SK-N-SH (cell line): ENCODE measurements around the gene AGAP1.

Source experiments
- CHD2 ChIP-seq: fragments of 150-350 bp; IDR thresholded peaks from 2 replicates; pipeline ENCODE4 v1.6.1; 2018; ENCODE audit warnings: low read length; ENCODE audit not compliant: partially characterized antibody
- EP300 ChIP-seq, 2 experiments: IDR thresholded peaks; 2 replicates each; pipeline versions ENCODE4 v1.4.0 to v1.6.1; 2012; ENCODE audit warnings: borderline replicate concordance in 1 of 2, low read depth in 1 of 2, low read length in 1 of 2
- FOXJ3 ChIP-seq: sonication (generic); formaldehyde crosslinking; IDR thresholded peaks from 2 replicates; pipeline ENCODE4 v1.5.1; 2020; ENCODE audit warnings: mild to moderate bottlenecking, missing genetic modification reagents
- JUND ChIP-seq: IDR thresholded peaks from 2 replicates; pipeline ENCODE4 v1.4.0; 2012
- NFIC ChIP-seq: IDR thresholded peaks from 2 replicates; pipeline ENCODE4 v1.4.0; 2012; ENCODE audit warnings: borderline replicate concordance
- POLR2AphosphoS5 ChIP-seq: IDR thresholded peaks from 2 replicates; pipeline ENCODE4 v1.6.1; 2012; ENCODE audit warnings: low read depth, low read length
- RCOR1 ChIP-seq: fragments of 150-350 bp; IDR thresholded peaks from 2 replicates; pipeline ENCODE4 v1.6.1; 2017; ENCODE audit warnings: antibody characterized with exemption, low read length
- TCF12 ChIP-seq: IDR thresholded peaks from 2 replicates; pipeline ENCODE4 v1.4.0; 2012
- TF ChIP-seq, protein P1 (sequence below): IDR thresholded peaks from 2 replicates; pipeline ENCODE4; 2012
- TF ChIP-seq, protein P2 (sequence below): fragments of 200-600 bp; sonication (generic); IDR thresholded peaks from 2 replicates; pipeline ENCODE4 v1.6.1; 2017; ENCODE audit warnings: antibody characterized with exemption, mild to moderate bottlenecking, moderate library complexity

DNA sequence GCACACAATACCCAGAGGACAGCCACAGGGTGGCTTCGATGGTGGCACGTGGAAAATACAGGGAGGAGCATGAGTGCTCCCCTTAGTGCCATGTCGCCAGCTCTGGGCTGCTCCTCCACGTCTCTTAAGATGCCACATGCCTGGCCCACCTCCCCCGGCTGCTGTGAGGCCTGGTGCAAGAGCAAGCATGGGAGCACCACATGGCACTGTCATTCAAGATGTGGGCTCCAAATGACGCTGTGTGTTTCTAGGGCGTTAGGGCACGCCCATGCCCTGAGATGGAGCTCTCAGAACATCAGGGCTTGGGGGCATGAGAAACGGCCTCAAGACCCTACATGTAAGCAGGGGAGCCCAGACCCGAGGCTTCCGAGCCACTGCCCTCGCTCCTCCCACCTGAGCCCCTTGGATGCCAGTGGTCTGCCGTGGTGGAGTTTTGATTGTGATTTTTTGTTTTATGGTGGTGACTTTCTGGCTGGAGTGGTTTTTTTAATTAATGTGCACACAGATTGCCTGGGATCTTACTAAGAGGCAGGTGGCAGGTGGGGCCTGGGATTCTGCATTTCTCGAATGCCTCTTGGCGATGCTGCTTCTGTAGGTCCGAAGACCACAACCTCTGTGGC, 435.0 kb downstream of the AGAP1 start:
- TF ChIP-seq EP300 (IDR thresholded peaks at IDR 0.05; ENCODE audit: borderline replicate concordance in 1 of 2, low read depth in 1 of 2, low read length in 1 of 2) = no peak
- TF ChIP-seq TCF12 = no peak
- no peak for TF ChIP-seq CHD2
- TF ChIP-seq, protein P1, sequence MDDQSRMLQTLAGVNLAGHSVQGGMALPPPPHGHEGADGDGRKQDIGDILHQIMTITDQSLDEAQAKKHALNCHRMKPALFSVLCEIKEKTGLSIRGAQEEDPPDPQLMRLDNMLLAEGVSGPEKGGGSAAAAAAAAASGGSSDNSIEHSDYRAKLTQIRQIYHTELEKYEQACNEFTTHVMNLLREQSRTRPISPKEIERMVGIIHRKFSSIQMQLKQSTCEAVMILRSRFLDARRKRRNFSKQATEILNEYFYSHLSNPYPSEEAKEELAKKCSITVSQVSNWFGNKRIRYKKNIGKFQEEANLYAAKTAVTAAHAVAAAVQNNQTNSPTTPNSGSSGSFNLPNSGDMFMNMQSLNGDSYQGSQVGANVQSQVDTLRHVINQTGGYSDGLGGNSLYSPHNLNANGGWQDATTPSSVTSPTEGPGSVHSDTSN = no peak
- TF ChIP-seq, protein P2, sequence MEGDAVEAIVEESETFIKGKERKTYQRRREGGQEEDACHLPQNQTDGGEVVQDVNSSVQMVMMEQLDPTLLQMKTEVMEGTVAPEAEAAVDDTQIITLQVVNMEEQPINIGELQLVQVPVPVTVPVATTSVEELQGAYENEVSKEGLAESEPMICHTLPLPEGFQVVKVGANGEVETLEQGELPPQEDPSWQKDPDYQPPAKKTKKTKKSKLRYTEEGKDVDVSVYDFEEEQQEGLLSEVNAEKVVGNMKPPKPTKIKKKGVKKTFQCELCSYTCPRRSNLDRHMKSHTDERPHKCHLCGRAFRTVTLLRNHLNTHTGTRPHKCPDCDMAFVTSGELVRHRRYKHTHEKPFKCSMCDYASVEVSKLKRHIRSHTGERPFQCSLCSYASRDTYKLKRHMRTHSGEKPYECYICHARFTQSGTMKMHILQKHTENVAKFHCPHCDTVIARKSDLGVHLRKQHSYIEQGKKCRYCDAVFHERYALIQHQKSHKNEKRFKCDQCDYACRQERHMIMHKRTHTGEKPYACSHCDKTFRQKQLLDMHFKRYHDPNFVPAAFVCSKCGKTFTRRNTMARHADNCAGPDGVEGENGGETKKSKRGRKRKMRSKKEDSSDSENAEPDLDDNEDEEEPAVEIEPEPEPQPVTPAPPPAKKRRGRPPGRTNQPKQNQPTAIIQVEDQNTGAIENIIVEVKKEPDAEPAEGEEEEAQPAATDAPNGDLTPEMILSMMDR = no peak
- no peak for TF ChIP-seq RCOR1
- no peak for TF ChIP-seq JUND
- TF ChIP-seq NFIC = no peak
- TF ChIP-seq POLR2AphosphoS5 = no peak
- TF ChIP-seq FOXJ3 = no peak
